WTC11 (cell line): ENCODE data around the gene RYR2. TPM values are rescaled to one million over a fixed set of nuclear protein-coding genes. Genes with fewer than 3 reads are reported as not detected.

Experiments used
- ATAC-seq: fragments of 200-7000 bp; cut with Tn5 transposase; 2 replicates; pipeline ENCODE4 v1.10.0; 2021; ENCODE audit warnings: mild to moderate bottlenecking, moderate library complexity
- CTCF ChIA-PET: fragments of 300-600 bp; sonication (Branson Sonifier 250); formaldehyde crosslinking; loops from one replicate; lab custom pipeline; 2021; ENCODE audit warnings: antibody characterized with exemption; lab: Charles Lee
- POLR2A ChIA-PET: fragments of 350-600 bp; sonication (Branson Sonifier 250); formaldehyde crosslinking; loops from one replicate; lab custom pipeline; 2021; ENCODE audit warnings: antibody characterized with exemption; lab: Charles Lee
- DNase-seq: peaks from one replicate; pipeline ENCODE4 v3.0.0; 2021; ENCODE audit warnings: low spot score
- H3K27ac Mint-ChIP-seq: 2 replicates; pipeline ENCODE4 v1.8.0; 2021; ENCODE audit warnings: mixed read lengths
- H3K27me3 Mint-ChIP-seq: 2 replicates; pipeline ENCODE4 v1.8.0; 2021; ENCODE audit warnings: low read depth, mild to moderate bottlenecking, moderate library complexity, mixed read lengths
- H3K36me3 Mint-ChIP-seq: 2 replicates; pipeline ENCODE4 v1.8.0; 2021; ENCODE audit warnings: mixed read lengths
- H3K4me1 Mint-ChIP-seq: 2 replicates; pipeline ENCODE4 v1.8.0; 2022; ENCODE audit warnings: mixed read lengths
- H3K4me3 Mint-ChIP-seq: 2 replicates; pipeline ENCODE4 v1.8.0; 2021; ENCODE audit warnings: mild to moderate bottlenecking, moderate library complexity, mixed read lengths
- H3K9me3 Mint-ChIP-seq: 2 replicates; pipeline ENCODE4 v1.8.0; 2021; ENCODE audit warnings: mixed read lengths
- ATF1 ChIP-seq: sonication (generic); formaldehyde crosslinking; IDR thresholded peaks from 2 replicates; pipeline ENCODE4 v1.8.1; 2023; ENCODE audit warnings: mild to moderate bottlenecking, moderate library complexity, missing genetic modification reagents
- GABPB1 ChIP-seq: sonication (generic); formaldehyde crosslinking; IDR thresholded peaks from 2 replicates; pipeline ENCODE4 v1.8.1; 2023; ENCODE audit warnings: mild to moderate bottlenecking, missing genetic modification reagents
- GTF2I ChIP-seq: fragments of 250-450 bp; sonication (Bioruptor Pico); conservative IDR thresholded peaks from 2 replicates; pipeline ENCODE4 v1.4.0; 2021; ENCODE audit warnings: mild to moderate bottlenecking
- JAZF1 ChIP-seq: fragments of 250-450 bp; sonication (Bioruptor Pico); IDR thresholded peaks from 2 replicates; pipeline ENCODE4 v1.9.0; 2021; ENCODE audit warnings: moderate library complexity, mild to moderate bottlenecking, inconsistent platforms
- JUN ChIP-seq: sonication (generic); formaldehyde crosslinking; IDR thresholded peaks from 2 replicates; pipeline ENCODE4 v1.8.0; 2023; ENCODE audit warnings: mild to moderate bottlenecking, missing genetic modification reagents
- MXD4 ChIP-seq: fragments of 250-450 bp; sonication (Bioruptor Pico); IDR thresholded peaks from 2 replicates; pipeline ENCODE4 v1.8.0; 2021; ENCODE audit warnings: mild to moderate bottlenecking, moderate library complexity, borderline replicate concordance
- OVOL2 ChIP-seq: fragments of 250-450 bp; sonication (Bioruptor Pico); IDR thresholded peaks from 2 replicates; pipeline ENCODE4 v1.9.0; 2021; ENCODE audit warnings: mild to moderate bottlenecking, borderline replicate concordance
- PRDM15 ChIP-seq: sonication (generic); formaldehyde crosslinking; IDR thresholded peaks from 2 replicates; pipeline ENCODE4 v1.8.0; 2022; ENCODE audit warnings: missing genetic modification reagents
- PRRX2 ChIP-seq: fragments of 250-450 bp; sonication (Bioruptor Pico); IDR thresholded peaks from 2 replicates; pipeline ENCODE4 v1.8.0; 2021; ENCODE audit warnings: mild to moderate bottlenecking
- RORB ChIP-seq: fragments of 250-450 bp; sonication (Bioruptor Pico); IDR thresholded peaks from 2 replicates; pipeline ENCODE4 v1.9.0; 2021; ENCODE audit warnings: mild to moderate bottlenecking
- SMAD4 ChIP-seq: sonication (generic); formaldehyde crosslinking; IDR thresholded peaks from 2 replicates; pipeline ENCODE4 v1.8.0; 2022; ENCODE audit warnings: mild to moderate bottlenecking, missing genetic modification reagents
- TCF7 ChIP-seq: sonication (generic); formaldehyde crosslinking; IDR thresholded peaks from 2 replicates; pipeline ENCODE4 v1.8.0; 2022; ENCODE audit warnings: mild to moderate bottlenecking, low read depth, missing genetic modification reagents, moderate library complexity
- TEAD4 ChIP-seq: sonication (generic); formaldehyde crosslinking; IDR thresholded peaks from 2 replicates; pipeline ENCODE4 v1.8.0; 2022; ENCODE audit warnings: mild to moderate bottlenecking, missing genetic modification reagents
- ZBTB21 ChIP-seq: sonication (generic); formaldehyde crosslinking; IDR thresholded peaks from 2 replicates; pipeline ENCODE4 v1.8.1; 2023; ENCODE audit warnings: mild to moderate bottlenecking, missing genetic modification reagents, borderline replicate concordance
- ZBTB43 ChIP-seq: sonication (generic); formaldehyde crosslinking; IDR thresholded peaks from 2 replicates; pipeline ENCODE4 v1.8.1; 2023; ENCODE audit warnings: mild to moderate bottlenecking, missing genetic modification reagents
- ZNF138 ChIP-seq: sonication (generic); formaldehyde crosslinking; conservative IDR thresholded peaks from 2 replicates; pipeline ENCODE4 v1.8.1; 2022; ENCODE audit warnings: mild to moderate bottlenecking, moderate library complexity, missing genetic modification reagents
- ZNF219 ChIP-seq: sonication (generic); formaldehyde crosslinking; IDR thresholded peaks from 2 replicates; pipeline ENCODE4 v1.8.0; 2023; ENCODE audit warnings: missing genetic modification reagents, mild to moderate bottlenecking, borderline replicate concordance
- ZNF263 ChIP-seq: sonication (generic); formaldehyde crosslinking; IDR thresholded peaks from 2 replicates; pipeline ENCODE4 v1.8.1; 2022; ENCODE audit warnings: low read depth, mild to moderate bottlenecking, moderate library complexity, missing genetic modification reagents
- ZNF671 ChIP-seq: fragments of 250-450 bp; sonication (Bioruptor Pico); IDR thresholded peaks from 2 replicates; pipeline ENCODE4 v1.8.0; 2021; ENCODE audit warnings: mild to moderate bottlenecking
- total RNA-seq: library from RNA; stranded (reverse); gene quantifications from 3 replicates; pipeline ENCODE4 v1.2.3, GENCODE V29; 2021
- TF ChIP-seq, protein P1 (sequence below): sonication (generic); formaldehyde crosslinking; IDR thresholded peaks from 2 replicates; pipeline ENCODE4 v1.8.0; 2022; ENCODE audit warnings: mild to moderate bottlenecking, missing genetic modification reagents
- TF ChIP-seq, protein P2 (sequence below): fragments of 250-450 bp; sonication (Bioruptor Pico); IDR thresholded peaks from 2 replicates; pipeline ENCODE4 v1.9.0; 2021; ENCODE audit warnings: mild to moderate bottlenecking, borderline replicate concordance
- TF ChIP-seq, protein P3 (sequence below): sonication (generic); formaldehyde crosslinking; IDR thresholded peaks from 2 replicates; pipeline ENCODE4 v1.8.0; 2022; ENCODE audit warnings: mild to moderate bottlenecking, missing genetic modification reagents

Gene RYR2
- total RNA-seq, 1 experiment from 2014 or later, result 7.9 TPM

DNA sequence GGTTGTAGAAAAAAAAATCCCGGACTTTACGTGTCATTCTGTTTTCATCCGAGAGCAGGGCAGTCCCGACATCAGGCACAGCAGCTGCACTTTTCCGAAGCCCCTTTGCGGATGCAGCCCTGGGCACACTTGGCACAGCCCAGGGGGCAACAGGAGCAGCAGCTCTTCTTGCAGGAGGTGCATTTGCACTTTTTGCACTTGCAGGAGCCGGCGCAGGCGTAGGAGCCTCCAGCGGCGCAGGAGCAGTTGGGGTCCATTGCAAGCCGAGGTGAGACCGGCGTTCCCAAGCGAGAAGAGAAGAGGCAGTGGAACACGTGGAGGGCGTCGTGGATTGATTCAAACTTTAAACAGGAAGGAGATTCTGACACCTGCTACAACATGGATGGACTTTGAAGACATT is 37.9 kb upstream of the RYR2 start, which contains the start of gene MT1HL1:
TSS of gene MT1HL1 (minus strand) at position 326 of the 400 bp plus-strand sequence. CDS start at position 257, 69 bp downstream.
- POLR2A ChIA-PET, result no interaction called here
- Mint-ChIP-seq H3K4me1 (peaks cover 19% of the 10 kb centered on the region), H3K9me3 (peaks cover 17% of the 10 kb centered on the region), H3K27me3 (peaks cover 10% of the 10 kb centered on the region)
- ATAC-seq, result no peak
- TF ChIP-seq PRDM15 (CRISPR knock-in tag) (no peak), PRRX2 (CRISPR knock-in tag) (no peak), ZNF671 (no peak), ZNF219 (no peak), GABPB1 (no peak), TCF7 (CRISPR knock-in tag) (no peak), SMAD4 (no peak), RORB (CRISPR knock-in tag) (no peak), MXD4 (no peak), ATF1 (CRISPR knock-in tag) (no peak), OVOL2 (no peak), ZBTB43 (no peak)
- TF ChIP-seq, protein P1, sequence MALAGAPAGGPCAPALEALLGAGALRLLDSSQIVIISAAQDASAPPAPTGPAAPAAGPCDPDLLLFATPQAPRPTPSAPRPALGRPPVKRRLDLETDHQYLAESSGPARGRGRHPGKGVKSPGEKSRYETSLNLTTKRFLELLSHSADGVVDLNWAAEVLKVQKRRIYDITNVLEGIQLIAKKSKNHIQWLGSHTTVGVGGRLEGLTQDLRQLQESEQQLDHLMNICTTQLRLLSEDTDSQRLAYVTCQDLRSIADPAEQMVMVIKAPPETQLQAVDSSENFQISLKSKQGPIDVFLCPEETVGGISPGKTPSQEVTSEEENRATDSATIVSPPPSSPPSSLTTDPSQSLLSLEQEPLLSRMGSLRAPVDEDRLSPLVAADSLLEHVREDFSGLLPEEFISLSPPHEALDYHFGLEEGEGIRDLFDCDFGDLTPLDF (CRISPR knock-in tag), result no peak
- TF ChIP-seq, protein P2, sequence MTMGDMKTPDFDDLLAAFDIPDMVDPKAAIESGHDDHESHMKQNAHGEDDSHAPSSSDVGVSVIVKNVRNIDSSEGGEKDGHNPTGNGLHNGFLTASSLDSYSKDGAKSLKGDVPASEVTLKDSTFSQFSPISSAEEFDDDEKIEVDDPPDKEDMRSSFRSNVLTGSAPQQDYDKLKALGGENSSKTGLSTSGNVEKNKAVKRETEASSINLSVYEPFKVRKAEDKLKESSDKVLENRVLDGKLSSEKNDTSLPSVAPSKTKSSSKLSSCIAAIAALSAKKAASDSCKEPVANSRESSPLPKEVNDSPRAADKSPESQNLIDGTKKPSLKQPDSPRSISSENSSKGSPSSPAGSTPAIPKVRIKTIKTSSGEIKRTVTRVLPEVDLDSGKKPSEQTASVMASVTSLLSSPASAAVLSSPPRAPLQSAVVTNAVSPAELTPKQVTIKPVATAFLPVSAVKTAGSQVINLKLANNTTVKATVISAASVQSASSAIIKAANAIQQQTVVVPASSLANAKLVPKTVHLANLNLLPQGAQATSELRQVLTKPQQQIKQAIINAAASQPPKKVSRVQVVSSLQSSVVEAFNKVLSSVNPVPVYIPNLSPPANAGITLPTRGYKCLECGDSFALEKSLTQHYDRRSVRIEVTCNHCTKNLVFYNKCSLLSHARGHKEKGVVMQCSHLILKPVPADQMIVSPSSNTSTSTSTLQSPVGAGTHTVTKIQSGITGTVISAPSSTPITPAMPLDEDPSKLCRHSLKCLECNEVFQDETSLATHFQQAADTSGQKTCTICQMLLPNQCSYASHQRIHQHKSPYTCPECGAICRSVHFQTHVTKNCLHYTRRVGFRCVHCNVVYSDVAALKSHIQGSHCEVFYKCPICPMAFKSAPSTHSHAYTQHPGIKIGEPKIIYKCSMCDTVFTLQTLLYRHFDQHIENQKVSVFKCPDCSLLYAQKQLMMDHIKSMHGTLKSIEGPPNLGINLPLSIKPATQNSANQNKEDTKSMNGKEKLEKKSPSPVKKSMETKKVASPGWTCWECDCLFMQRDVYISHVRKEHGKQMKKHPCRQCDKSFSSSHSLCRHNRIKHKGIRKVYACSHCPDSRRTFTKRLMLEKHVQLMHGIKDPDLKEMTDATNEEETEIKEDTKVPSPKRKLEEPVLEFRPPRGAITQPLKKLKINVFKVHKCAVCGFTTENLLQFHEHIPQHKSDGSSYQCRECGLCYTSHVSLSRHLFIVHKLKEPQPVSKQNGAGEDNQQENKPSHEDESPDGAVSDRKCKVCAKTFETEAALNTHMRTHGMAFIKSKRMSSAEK (CRISPR knock-in tag), result no peak
- TF ChIP-seq, all 79 proteins: peak for 0
- no peak for DNase-seq
- Mint-ChIP-seq H3K4me3 (no peak within 1 kb of the TSS), H3K27ac (no peak within 1 kb of the TSS), H3K36me3 (no peaks in the 10 kb centered on the region)
- CTCF ChIA-PET, result no interaction called here

- POLR2A ChIA-PET, result no interaction called here
- H3K4me1 Mint-ChIP-seq, result peaks cover 27% of the 10 kb centered on the region
- no peaks in the 10 kb centered on the region for H3K36me3 Mint-ChIP-seq
- peaks cover 10% of the 10 kb centered on the region for H3K27me3 Mint-ChIP-seq
- peaks cover 12% of the 10 kb centered on the region for H3K9me3 Mint-ChIP-seq
- CTCF ChIA-PET, result no interaction called here
- DNase-seq, result no peak
- no peak overlapping the region for H3K4me3 Mint-ChIP-seq
- no peak overlapping the region for H3K27ac Mint-ChIP-seq
- ATAC-seq, result no peak
- TF ChIP-seq ZNF138 (no peak), JAZF1 (CRISPR knock-in tag) (no peak), ZBTB21 (CRISPR knock-in tag) (no peak), JUN (CRISPR knock-in tag) (no peak), TEAD4 (CRISPR knock-in tag) (no peak), ZNF263 (no peak), PRDM15 (CRISPR knock-in tag) (no peak), GTF2I (CRISPR knock-in tag) (no peak)
- TF ChIP-seq, protein P3, sequence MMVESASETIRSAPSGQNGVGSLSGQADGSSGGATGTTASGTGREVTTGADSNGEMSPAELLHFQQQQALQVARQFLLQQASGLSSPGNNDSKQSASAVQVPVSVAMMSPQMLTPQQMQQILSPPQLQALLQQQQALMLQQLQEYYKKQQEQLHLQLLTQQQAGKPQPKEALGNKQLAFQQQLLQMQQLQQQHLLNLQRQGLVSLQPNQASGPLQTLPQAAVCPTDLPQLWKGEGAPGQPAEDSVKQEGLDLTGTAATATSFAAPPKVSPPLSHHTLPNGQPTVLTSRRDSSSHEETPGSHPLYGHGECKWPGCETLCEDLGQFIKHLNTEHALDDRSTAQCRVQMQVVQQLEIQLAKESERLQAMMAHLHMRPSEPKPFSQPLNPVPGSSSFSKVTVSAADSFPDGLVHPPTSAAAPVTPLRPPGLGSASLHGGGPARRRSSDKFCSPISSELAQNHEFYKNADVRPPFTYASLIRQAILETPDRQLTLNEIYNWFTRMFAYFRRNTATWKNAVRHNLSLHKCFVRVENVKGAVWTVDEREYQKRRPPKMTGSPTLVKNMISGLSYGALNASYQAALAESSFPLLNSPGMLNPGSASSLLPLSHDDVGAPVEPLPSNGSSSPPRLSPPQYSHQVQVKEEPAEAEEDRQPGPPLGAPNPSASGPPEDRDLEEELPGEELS (CRISPR knock-in tag), result no peak
These were observed 36.3 kb upstream of the RYR2 start for GRCh38 chr1:237005674-237006073.
